AG04450 (cell line): ENCODE data around the gene ARMC6. TPM values are rescaled to one million over a fixed set of nuclear protein-coding genes. Genes with fewer than 3 reads are reported as not detected.
"Not testable (repeated sequence)": the region's sequence is repeated elsewhere in the genome, so short reads cannot be mapped to it uniquely, and the experiment has no call there.

Experiments
- CTCF ChIA-PET: fragments of 300-600, 350-600 bp; formaldehyde crosslinking; extraction: SDS; loops from one replicate; lab custom pipeline; 2022; ENCODE audit warnings: antibody characterized with exemption, inconsistent platforms; lab: Charles Lee
- POLR2A ChIA-PET: fragments of 350-600 bp; formaldehyde crosslinking; extraction: SDS; loops from one replicate; lab custom pipeline; 2021; ENCODE audit warnings: antibody characterized with exemption, inconsistent platforms; lab: Yijun Ruan, JAX
- DNase-seq: peaks from one replicate; pipeline ENCODE4 v3.0.0-alpha.2; 2011; ENCODE audit warnings: low read depth, low spot score
- H3K27ac ChIP-seq: one replicate; pipeline ENCODE4 v1.5.1; 2012; ENCODE audit warnings: low read depth, low read length, control low read depth
- H3K27me3 ChIP-seq: one replicate; pipeline ENCODE4 v1.6.0; 2012; ENCODE audit warnings: low read length; ENCODE audit not compliant: control insufficient read depth, insufficient read depth
- H3K4me3 ChIP-seq: 2 replicates; pipeline ENCODE4 v1.5.1; 2011; ENCODE audit warnings: mild to moderate bottlenecking, low read depth, low read length, control low read depth
- H3K9me3 ChIP-seq: 2 replicates; pipeline ENCODE4 v1.5.1; 2012; ENCODE audit warnings: low read length; ENCODE audit not compliant: control insufficient read depth, insufficient read depth
- CTCF ChIP-seq: IDR thresholded peaks from 2 replicates; pipeline ENCODE4 v1.5.1; 2011; ENCODE audit warnings: low read depth, low read length, control low read depth, inconsistent platforms
- polyA plus RNA-seq: library from polyadenylated mRNA; depleted of rRNA; stranded (reverse); fragments of >200 nt; gene quantifications from 2 replicates; pipeline ENCODE4 v1.2.3, GENCODE V29; 2011

Gene ARMC6
- polyA plus RNA-seq, 1 experiment = 18.9 TPM

- Histone ChIP-seq H3K9me3 (no peaks in the 10 kb centered on the region; the same call in 1 of the 2 replicates), H3K4me3 (no peak overlapping the region), H3K27ac (no peak overlapping the region), H3K27me3 (no peaks in the 10 kb centered on the region)
- POLR2A ChIA-PET = no interaction called here
- no peak for DNase-seq
- no peak for TF ChIP-seq CTCF
- CTCF ChIA-PET = no interaction called here
Measured at GRCh38 chr19:19098703-19099632, 65.6 kb downstream of the ARMC6 start.

GRCh38 chr19:19101540-19101939 lies 68.1 kb downstream of the ARMC6 start:
- ChIA-PET POLR2A (interaction anchor here (0.7 kb wide), 1 partner anchor 69 kb away, joined by 4 read pairs; no protein-coding TSS in a partner anchor), CTCF (no interaction called here)
- Histone ChIP-seq H3K27me3 (no peaks in the 10 kb centered on the region), H3K9me3 (no peaks in the 10 kb centered on the region; the same call in 1 of the 2 replicates), H3K4me3 (no peak overlapping the region), H3K27ac (no peak overlapping the region)
- DNase-seq = no peak
- TF ChIP-seq CTCF = no peak

GRCh38 chr19:19102566-19102965 lies 69.2 kb downstream of the ARMC6 start:
- H3K27ac ChIP-seq, H3K9me3 ChIP-seq, H3K4me3 ChIP-seq, DNase-seq, H3K27me3 ChIP-seq, CTCF ChIA-PET, POLR2A ChIA-PET: not testable (repeated sequence)

- ChIA-PET POLR2A (no interaction called here), CTCF (no interaction called here)
- Histone ChIP-seq H3K9me3 (no peaks in the 10 kb centered on the region; the same call in 1 of the 2 replicates), H3K27me3 (no peaks in the 10 kb centered on the region), H3K27ac (no peak overlapping the region), H3K4me3 (no peak overlapping the region)
- no peak for TF ChIP-seq CTCF
- no peak for DNase-seq
Measured at GRCh38 chr19:19103167-19103566, 69.8 kb downstream of the ARMC6 start.

- no peak for TF ChIP-seq CTCF
- POLR2A ChIA-PET = no interaction called here
- H3K27ac ChIP-seq = no peak overlapping the region
Measured at GRCh38 chr19:19105365-19106055, 72.1 kb downstream of the ARMC6 start.

More at GRCh38 chr19:19105365-19106055, 72.1 kb downstream of the ARMC6 start:
- Histone ChIP-seq H3K9me3 (no peaks in the 10 kb centered on the region; the same call in 1 of the 2 replicates), H3K27me3 (no peaks in the 10 kb centered on the region), H3K4me3 (peak overlapping the region; percentile 55)
- no peak for DNase-seq
- CTCF ChIA-PET = interaction anchor here (2.0 kb wide), 1 partner anchor 10 kb away, joined by 6 read pairs; no protein-coding TSS in a partner anchor
